HG02610 (cell line): ENCODE results near the gene ACADL.

Experiments
- ATAC-seq: cut with Tn5 transposase; IDR thresholded peaks from one replicate; pipeline ENCODE4 v1.9.1; 2021; ENCODE audit warnings: mild to moderate bottlenecking, moderate library complexity; ENCODE audit not compliant: unreplicated experiment

Gene ACADL

DNA sequence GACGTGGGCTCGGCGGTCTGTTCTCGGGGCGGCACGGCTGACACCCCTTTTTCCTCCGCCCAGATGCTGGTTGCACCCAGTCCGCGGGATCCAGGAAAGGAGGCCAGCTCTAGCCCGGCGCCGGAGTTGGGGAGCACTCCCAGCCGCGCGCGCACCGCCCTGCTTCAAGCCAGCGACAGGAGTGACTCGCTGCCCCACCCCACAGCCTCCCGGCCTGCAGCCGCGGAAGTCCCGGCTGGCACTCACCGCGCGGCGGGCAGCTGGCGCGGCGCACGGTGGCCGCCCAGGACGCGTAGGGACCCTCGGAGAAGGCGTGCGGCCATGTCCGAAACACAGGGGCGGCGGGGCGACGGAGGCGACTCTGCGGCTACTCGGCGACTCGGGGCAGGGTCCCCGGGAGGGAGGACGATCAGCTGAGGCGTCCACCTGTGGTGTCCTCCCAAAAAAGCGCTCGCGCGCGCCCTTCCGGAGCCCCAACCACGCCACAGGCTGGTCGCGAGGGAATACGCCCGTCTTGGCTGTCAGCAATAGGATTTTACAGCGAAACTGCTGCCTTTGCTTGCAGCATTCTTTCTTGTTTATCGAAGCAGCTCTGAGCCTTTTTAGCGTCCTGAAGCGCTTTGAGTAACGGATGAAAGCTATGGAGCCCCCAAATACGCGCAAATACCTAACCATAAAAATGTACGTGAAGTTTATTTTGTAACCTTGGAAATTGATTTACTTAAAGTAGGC is at the start of gene ACADL:
Gene ACADL, minus strand, starts transcription at position 507 of the 732 bp plus-strand sequence. Its CDS starts 184 bp downstream, at position 323.
- ATAC-seq: no peak

DNA sequence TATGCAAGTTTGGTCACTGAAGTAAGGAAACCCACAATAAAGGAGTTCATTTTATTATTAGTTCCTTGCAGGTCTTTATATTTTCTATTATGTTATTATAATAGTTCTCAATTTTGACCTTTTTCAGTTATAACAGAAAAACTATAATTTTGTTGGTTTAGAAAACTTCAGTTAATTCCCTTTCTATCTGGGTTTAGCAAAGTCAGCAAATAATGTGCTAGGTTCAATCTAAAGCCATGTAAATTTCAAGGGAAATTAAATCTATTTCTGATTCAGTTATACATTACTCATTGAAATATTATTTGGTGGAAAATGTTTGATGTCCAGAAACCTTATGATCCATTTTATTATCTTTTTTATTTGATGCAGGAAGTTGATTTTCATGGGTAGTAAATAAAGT is 46.1 kb upstream of the ACADL start:
- no peak for ATAC-seq

DNA sequence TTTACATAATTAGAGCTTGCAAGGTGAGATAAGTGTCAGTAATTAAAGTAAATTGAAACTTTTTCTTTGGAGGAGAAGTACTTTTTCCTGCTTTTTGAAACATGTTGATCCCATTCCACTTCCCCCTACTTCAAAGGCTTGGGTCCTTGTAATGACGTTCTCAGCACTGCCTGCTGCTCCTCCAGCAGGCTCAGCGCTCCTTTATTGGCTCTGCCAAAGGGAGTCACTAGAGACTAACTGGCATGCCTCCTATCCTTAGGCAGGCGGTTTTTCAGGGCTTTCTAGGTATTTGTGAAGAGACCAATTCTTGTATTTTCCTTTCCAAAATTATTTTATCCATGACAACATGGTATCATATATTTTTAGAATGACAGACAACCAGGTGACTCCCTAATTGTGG is 43.9 kb upstream of the ACADL start:
- ATAC-seq: no peak

DNA sequence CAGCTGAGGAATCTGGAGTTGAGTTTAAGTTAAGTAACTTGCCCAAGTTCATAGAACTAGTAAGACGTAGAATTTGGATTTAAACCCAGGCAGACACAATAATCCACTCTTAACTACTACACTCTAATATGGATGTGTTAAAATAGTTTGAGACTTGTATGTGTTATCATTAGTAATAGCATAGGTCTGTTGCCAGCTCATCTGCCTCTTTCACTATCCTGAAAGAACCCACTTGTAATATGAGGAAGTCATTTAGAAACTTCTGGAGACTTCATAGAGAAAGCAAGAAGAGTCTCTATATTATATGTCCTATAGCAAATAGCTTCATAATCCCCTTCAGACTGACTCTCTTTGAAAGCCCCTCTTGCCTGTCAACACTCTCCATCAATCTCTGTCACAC is 43.0 kb upstream of the ACADL start:
- ATAC-seq: peak; percentile 38

DNA sequence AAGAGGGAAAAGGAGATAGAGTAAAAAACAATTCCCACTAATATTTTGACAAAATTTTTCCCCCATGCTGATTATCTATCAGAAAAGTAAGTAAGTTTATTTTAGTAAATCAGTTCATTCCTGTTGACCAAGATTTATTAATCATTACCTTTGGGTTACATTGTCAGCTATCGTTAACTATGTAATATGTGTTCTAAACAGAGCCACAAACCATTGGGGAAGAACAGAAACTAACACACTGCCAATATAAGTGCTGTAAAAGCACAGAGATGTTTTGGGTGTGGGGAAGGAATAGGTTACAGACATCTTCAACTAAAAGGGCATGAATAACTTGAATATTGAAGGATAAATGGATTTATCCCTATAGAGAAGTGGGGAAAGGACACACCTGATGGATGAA is 42.5 kb upstream of the ACADL start:
- no peak for ATAC-seq

DNA sequence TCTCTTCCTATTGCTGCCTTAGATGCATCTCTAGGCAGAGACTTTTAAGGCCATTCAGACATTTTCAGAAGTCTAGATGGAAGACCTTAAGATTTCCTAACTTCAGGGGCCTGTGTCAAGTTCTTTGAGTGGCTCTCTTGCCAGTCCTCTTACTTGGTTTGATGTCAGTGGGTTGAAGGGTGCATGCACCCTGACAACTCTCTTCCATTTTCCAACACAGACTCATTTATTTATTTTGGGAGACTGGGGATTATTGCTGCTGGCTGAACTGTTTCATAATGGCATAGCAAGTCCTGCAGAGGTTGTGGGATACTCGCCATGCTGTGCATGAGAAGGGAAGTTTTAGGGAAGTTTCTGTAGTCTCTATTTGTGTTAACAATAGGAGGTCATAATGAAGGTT is 39.0 kb upstream of the ACADL start:
- ATAC-seq: no peak

DNA sequence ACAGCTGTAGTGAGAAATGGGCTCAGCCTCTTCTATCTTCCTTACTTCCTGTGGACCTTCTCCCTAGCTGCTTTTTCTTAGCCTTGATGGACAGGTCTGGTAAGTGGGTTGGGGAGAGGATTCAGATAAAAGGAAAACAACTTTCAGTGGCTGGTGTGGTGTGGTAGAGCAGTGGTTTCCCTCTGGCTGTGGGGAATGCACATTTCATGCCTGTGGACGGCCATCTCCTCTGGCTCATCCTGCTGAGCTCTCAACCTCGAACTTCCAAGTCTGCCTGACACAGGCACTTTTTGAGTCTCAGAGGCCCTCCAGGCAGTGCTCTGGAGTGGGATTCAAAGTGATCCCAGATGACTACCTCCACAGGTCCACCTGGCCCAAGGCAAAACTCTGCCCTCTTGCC is 38.6 kb upstream of the ACADL start:
- ATAC-seq: no peak

DNA sequence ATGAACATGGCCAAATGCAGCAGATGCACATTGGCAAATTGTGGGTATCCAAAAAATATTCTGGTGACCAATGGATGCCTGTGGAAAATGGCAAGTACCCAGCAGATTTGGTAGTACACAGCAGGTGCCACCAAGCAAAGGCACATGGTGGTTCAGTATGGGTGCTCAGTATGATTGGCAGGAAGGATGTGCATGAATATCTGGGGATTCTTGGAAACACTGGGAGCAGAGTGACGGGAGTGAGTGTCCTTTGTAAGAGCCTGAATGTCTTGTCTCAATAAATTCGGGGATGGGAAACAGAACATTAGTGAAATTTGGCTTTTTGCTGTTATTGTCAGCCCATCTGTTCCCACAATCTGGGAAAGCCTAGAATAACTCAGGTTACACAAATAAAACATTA is 36.8 kb upstream of the ACADL start:
- ATAC-seq: no peak

DNA sequence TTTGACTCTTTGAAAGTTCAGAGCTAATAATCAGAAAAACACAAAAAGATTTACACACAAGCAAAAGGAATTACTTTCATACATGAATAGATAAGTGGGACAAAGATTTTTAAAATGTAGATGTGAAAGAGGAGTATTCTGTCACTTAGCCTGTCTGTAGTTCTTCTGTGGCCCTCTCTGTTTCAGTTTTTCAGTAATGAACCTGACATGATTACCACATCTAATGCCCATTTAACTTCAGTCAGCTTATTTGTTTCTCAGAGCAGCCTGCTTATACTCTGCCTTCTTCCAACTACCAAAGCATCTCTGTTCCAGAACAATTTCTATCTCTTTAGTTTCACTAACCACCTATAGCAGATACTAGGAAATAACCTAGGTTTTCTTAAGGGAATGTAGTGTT is 34.4 kb upstream of the ACADL start:
- ATAC-seq: no peak

DNA sequence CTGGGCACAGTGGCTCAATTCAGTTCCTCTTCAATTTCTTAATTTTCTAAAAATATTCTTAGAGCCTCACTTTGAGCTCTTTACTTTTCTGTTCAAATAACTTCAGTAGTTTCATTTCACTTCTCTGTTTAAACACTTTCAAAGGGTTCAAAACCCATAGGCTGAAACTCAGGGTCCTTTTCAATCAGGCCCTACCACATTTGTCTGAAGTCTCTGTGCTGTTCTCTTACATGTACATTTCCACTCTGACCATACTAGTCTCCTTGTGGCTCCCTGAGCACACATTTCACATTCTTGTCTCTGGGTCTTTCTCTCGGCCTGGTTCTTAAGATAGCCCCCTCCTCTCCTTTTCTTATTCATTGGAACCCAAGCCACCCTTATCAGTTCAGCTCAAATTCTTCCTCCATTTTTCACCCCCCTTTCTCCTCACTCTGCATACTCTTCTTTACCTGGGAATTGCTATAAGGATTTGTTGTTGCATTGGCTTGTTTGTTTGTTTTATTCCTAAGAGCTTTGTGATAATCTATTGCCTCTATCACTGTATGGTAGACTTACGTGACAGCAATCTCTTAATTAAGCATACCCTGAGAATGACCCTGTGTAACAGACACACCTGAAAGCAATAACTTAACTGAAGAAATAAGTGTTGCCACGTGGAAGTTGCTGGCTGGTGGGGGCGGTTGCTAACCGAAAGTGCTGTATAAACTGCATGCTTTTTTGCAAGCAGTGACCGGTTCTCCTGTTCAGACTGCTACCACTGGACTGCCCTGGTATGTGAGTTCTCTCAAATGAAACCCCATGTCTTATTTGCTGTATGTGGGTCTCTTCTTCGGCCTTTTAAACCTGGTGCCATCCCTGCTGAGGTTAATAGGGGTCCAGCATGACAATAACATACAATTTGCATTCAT is 27.7 kb upstream of the ACADL start:
- no peak for ATAC-seq

DNA sequence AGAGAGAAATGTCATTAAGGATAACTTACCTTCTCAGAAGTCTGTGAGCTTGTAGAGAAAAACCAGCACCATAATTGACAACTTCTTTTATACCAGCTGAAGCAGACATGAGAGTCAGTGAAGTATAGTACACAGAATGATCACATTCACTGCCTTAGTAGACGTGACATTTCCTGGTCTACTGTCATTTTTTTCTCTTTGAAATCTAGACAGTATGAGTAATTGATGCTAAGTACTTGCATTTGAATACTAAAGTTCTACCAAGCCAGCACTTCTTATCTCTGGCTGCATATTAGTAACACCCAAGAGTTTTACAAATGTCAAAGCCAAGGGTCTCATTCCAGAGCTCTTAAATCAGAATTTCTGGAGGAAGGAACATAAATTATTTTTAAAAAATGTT is 25.4 kb upstream of the ACADL start:
- no peak for ATAC-seq

DNA sequence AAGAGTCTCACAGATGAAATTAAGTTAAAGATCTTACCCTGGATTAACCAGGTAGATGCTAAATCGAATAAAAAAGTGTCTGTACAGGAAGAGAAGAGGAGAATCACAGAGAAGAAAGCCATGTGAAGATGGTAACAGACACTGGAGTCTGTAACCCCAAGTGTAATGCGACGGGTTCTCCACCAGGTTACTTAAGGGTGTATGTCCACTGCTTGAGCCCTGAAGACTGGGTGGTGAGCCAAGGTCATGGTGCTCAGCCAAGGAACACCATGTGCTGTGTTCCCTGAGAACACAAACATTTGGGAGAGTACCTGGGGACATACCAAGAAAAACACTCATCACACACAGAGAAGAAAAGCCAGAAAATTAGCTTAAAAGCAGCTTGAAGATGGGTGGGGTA is 8.2 kb upstream of the ACADL start:
- no peak for ATAC-seq

DNA sequence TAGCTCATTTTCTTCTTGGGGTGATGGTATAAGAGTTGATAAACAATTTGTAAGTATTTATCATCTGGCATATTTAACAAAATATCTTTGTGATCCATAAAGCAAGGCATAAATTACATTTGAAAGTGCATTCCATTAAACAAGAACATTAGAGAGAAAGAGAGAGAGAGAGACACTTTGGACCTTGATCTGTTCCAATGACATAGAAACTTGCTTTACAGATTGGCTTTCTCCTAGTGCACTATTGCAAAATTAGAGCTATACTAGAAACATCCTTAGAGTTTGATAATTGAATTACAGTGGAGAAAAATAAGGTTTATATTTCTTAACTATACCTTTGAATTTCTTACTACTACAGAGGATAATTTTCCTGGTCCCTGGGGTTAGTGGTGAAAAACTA is 5.7 kb upstream of the ACADL start:
- no peak for ATAC-seq

DNA sequence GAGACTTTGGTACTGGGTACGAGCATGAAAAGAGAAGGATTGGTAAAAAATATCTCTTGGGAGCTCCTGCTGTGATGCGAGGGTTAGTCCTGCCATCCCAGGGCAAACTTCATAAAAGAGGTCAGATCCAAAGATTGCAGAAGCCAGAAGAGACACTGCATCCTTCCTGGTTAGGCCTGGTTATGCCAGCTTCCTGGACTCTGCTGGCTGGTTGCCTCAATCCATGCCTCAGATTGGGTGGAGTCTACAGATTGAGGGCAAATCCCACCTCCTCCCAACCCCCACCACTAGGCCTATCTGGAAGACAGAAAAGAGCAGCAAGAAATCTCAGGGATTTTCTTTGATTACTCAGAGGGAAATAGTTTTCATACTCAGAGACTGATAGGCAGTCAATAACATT is 5.3 kb upstream of the ACADL start:
- ATAC-seq: no peak

DNA sequence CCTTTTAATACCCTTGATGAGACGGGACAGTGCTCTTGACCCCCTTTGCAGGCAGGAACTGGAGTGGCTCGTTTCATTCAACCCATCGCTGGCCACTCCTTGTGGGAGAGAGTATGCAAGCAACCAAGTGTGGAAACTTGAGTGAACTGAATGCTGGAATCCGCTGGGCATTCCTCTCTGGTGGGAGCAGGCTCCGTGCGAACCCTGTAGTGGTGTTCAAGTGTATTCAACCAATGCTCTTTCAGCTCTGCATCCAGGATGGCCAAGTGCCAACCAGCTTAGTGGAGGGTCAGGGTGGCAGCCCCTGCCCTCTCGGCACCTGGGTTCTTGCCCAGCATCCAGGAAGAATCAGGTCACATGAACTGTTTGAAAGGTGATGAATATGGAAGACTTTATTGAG is 3.3 kb upstream of the ACADL start:
- no peak for ATAC-seq

DNA sequence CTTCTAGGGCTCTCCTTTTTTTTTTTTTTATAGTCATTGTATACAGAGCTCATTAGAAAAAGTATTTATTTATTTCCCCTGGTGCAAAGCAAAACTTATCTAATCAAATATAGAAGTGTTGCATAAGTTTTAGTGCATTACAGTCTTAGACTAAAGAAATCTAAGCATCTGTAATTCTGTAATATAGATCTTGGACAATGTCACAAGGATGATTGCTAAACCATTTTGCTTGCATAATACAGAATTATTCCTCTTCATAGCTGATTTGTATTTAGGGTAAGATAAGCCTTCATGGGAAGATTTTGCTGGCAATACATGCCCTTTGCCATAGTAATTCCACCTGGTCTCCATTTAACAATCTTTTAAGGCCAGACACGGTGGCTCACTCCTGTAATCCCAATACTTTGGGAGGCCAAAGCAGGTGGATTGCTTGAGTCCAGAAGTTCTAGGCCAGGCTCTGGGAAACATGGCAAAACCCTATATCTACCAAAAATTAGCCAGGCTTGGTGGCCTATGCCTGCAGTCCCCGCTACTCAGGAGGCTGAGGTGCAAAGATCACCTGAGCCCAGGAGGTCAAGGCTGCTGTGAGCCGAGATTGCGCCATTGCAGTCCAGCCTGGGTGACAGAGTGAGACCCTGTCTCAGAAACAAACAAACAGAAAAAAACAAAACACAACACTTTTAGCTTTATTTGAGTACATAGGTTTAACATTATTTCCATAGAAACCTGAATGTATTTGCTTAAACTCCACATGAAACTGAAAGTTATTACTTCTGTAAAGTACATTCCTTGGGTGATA is 2.2 kb upstream of the ACADL start:
- ATAC-seq: no peak

DNA sequence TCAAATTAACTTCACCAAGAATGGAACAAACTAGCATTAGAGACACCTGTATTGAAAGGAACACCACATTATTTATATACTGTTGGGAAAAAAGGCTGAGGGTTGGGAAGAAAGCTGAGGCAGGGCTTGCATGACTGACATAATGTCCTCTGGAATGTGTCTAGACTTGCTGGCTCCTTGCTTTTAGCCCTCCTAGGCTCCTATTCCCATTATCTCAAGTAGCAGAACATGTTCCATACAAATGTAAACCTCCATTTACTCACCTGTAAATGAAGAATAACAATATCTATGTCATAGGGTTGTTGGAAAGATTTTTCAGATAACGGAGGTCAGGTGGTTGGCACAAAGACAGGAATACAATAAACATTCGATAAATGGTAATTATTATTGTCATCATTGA is 976 bp upstream of the ACADL start:
- no peak for ATAC-seq

DNA sequence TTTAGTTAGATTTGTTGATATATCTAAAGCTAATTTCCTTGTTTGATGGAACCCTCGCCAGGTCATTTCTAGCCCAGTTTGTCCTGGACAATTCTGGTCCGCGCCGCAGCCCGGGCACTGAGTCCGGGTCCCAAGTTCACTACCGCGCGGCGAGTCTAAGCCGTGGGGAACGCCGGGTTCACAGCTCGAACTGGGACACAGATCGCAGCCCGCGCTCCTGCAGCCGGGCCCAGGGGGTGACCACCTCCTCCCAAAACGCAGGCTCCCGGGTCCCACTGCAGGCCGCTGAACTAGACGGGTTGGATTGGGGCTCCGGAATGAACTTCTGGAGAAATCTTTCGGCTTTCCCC is 681 bp downstream of the ACADL start:
- no peak for ATAC-seq

DNA sequence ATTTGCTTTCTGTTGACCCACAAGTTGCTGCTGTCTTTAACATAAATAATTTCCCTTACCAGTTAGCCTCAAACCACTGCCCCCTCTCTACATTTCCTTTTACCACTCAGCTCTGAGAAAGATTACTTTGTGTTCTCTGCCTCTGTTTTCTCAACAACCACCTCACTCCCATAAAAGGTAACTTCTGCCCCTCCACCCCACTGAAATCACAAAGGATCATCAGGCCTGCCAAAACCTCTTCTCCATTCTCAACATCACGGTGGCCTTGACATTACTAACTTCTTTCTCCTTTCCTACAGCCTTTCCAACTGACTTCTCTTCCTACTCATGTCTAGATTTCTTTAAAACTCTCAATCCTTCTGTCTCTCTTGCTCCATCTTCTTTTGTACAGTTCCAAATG is 10.1 kb downstream of the ACADL start:
- ATAC-seq: no peak

DNA sequence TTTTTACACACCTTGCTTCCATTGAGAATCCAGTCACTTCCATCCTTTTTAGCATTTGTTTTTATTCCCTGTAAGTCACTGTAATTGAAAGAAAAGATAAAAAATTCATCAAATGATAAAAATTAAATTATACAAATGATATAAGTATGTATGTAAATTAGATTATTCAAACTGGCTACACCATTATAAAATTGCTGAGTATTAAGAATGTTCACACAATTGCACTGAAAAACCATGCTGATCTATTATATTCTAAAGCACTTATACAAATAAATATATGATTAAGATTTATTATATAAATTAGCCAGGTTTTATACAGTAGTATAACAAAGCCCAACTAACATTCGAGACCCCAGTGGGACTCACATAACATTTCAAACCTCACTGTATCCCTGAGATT is 15.1 kb downstream of the ACADL start:
- no peak for ATAC-seq

DNA sequence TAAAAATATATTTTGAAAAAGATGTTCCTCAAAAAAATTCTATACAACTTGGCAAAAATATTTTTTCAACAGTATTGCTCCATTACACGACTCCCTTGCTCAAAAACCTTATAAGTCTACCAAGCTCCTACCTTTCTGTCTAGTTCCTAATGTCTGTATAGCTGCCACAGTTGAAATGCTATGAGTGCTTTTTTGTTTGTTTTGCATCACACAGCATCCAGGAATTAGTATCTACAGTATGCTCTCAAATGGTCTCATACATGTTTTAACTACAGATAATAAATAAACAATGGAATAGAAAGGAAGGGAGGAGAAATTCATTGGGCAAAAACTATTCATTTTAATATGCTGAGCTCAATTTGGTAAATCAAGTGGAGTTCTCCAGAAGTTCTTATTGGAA is 17.3 kb downstream of the ACADL start:
- no peak for ATAC-seq

DNA sequence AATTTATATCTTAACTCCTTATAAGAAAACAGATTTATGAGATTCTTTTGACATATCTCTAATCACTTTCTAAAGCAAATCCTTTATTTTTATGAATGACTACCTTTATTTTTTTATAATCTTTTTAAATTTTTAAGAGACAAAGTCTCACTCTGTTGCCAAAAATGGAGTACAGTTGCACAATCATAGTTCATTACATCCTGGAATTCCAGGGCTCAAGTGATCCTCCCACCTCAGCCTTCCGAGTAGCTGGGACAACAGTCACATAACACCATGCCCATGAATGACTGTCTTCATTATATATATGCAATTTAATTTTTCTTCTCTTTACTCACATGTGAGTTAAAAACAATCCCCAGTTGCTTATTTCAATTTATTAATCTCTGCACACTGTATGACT is 21.7 kb downstream of the ACADL start:
- ATAC-seq: no peak
